Endothelial cell of umbilical vein (primary cell): ENCODE measurements around the gene CORO2B. TPM values are rescaled to one million over a fixed set of nuclear protein-coding genes. Genes with fewer than 3 reads are reported as not detected.

Experiments used
- BruUV-seq: library from RNA; stranded (reverse); fragments of 400-500 nt; replicated peaks from 2 replicates; lab custom pipeline; 2021; lab: Mats Ljungman, UMichigan
- CTCF ChIA-PET: fragments of 300-600, 350-600 bp; sonication (Branson Sonifier 250); formaldehyde crosslinking; loops from one replicate; lab custom pipeline; 2021; ENCODE audit warnings: antibody characterized with exemption, inconsistent platforms; lab: Charles Lee
- POLR2A ChIA-PET: fragments of 300-600, 350-600 bp; sonication (Branson Sonifier 250); formaldehyde crosslinking; loops from one replicate; lab custom pipeline; 2021; ENCODE audit warnings: antibody characterized with exemption, inconsistent platforms; lab: Charles Lee
- DNase-seq: peaks from one replicate; pipeline ENCODE4 v3.0.0-alpha.2; 2011; ENCODE audit warnings: low read depth, low spot score
- FAIRE-seq: peaks from 2 replicates; lab custom pipeline; 2011; peaks lifted over from hg19 to GRCh38; lab: Jason Lieb, UNC
- H2AFZ ChIP-seq: 2 replicates; pipeline ENCODE4 v1.6.0; 2012; ENCODE audit warnings: low read depth, low read length, control low read depth, inconsistent platforms
- H3K27ac ChIP-seq: 2 replicates; pipeline ENCODE4 v1.5.1; 2011; ENCODE audit warnings: low read depth, mild to moderate bottlenecking, control low read depth, low read length, moderate library complexity; ENCODE audit not compliant: insufficient read depth
- H3K27me3 ChIP-seq, 2 experiments: 2 replicates each; pipeline versions ENCODE4 v1.6.0 to v1.6.1; 2011; ENCODE audit warnings: low read length in 2 of 2, mixed read lengths in 1 of 2; ENCODE audit not compliant: control insufficient read depth in 2 of 2, insufficient read depth in 2 of 2
- H3K36me3 ChIP-seq, 2 experiments: 2 replicates in 1 of 2; 3 replicates in 1 of 2; pipeline ENCODE4 v1.5.1; 2011; ENCODE audit warnings: low read length in 2 of 2, mild to moderate bottlenecking in 1 of 2, moderate library complexity in 1 of 2; ENCODE audit not compliant: control insufficient read depth in 2 of 2, insufficient read depth in 2 of 2; ENCODE audit errors: extremely low read depth in 1 of 2
- H3K4me1 ChIP-seq: 3 replicates; pipeline ENCODE4 v1.5.1; 2011; ENCODE audit warnings: mild to moderate bottlenecking, low read length; ENCODE audit not compliant: control insufficient read depth, insufficient read depth; ENCODE audit errors: extremely low read depth
- H3K4me2 ChIP-seq: 2 replicates; pipeline ENCODE4 v1.6.1; 2011; ENCODE audit warnings: low read length, control low read depth, mixed read lengths; ENCODE audit not compliant: insufficient read depth
- H3K4me3 ChIP-seq, 3 experiments: fragments of 200-600 bp in 1 of 3; sonication (generic), shearing (Covaris generic) in 1 of 3; replicated peaks in 1 of 3; 2 replicates each; pipeline ENCODE4 v1.5.1; 2011 to 2016; ENCODE audit warnings: control low read depth in 3 of 3, low read length in 3 of 3, mild to moderate bottlenecking in 2 of 3, inconsistent platforms in 1 of 3, low read depth in 1 of 3, moderate library complexity in 1 of 3; ENCODE audit not compliant: insufficient read depth in 1 of 3
- H3K79me2 ChIP-seq: 2 replicates; pipeline ENCODE4 v1.6.0; 2012; ENCODE audit warnings: low read length, inconsistent platforms; ENCODE audit not compliant: control insufficient read depth, insufficient read depth
- H3K9ac ChIP-seq: replicated peaks from 2 replicates; pipeline ENCODE3; 2011; ENCODE audit warnings: low read length, control low read depth; ENCODE audit not compliant: insufficient read depth; ENCODE audit errors: extremely low read depth
- H3K9me1 ChIP-seq: replicated peaks from 3 replicates; pipeline ENCODE4 v1.6.0; 2011; ENCODE audit warnings: mild to moderate bottlenecking, low read length; ENCODE audit not compliant: control insufficient read depth, insufficient read depth; ENCODE audit errors: extremely low read depth
- H3K9me3 ChIP-seq: replicated peaks from 2 replicates; pipeline ENCODE4 v1.5.1; 2012; ENCODE audit warnings: low read length, inconsistent platforms; ENCODE audit not compliant: control insufficient read depth, insufficient read depth
- H4K20me1 ChIP-seq: replicated peaks from 2 replicates; pipeline ENCODE3; 2011; ENCODE audit warnings: mild to moderate bottlenecking, low read length; ENCODE audit not compliant: control insufficient read depth, insufficient read depth; ENCODE audit errors: extremely low read depth
- CTCF ChIP-seq, 2 donors: IDR thresholded peaks; 1 replicate in 1 of 2; 2 replicates in 1 of 2; pipeline ENCODE4 v1.5.1; 2011; ENCODE audit warnings: low read length in 2 of 2, mild to moderate bottlenecking in 2 of 2, moderate library complexity in 2 of 2, control low read depth in 1 of 2, inconsistent platforms in 1 of 2, low read depth in 1 of 2; ENCODE audit not compliant: insufficient read depth in 1 of 2; ENCODE audit errors: extremely low read depth in 1 of 2
- EZH2 ChIP-seq: IDR thresholded peaks from 2 replicates; pipeline ENCODE4 v1.6.1; 2012; ENCODE audit warnings: borderline replicate concordance, low read depth, mild to moderate bottlenecking, moderate library complexity, low read length, inconsistent platforms; ENCODE audit not compliant: severe bottlenecking
- FOS ChIP-seq: IDR thresholded peaks from 2 replicates; pipeline ENCODE4 v1.6.1; 2011; ENCODE audit warnings: mild to moderate bottlenecking, low read length, moderate library complexity, borderline replicate concordance; ENCODE audit not compliant: insufficient read depth
- GATA2 ChIP-seq: IDR thresholded peaks from 2 replicates; pipeline ENCODE4 v1.7.0; 2011; ENCODE audit warnings: low read depth, mild to moderate bottlenecking, moderate library complexity, mixed read lengths, low read length; ENCODE audit not compliant: insufficient read length, insufficient read depth
- JUN ChIP-seq: IDR thresholded peaks from 2 replicates; pipeline ENCODE4 v1.6.1; 2011; ENCODE audit warnings: borderline replicate concordance, low read depth; ENCODE audit not compliant: insufficient read length, insufficient read depth
- MAX ChIP-seq: IDR thresholded peaks from 2 replicates; pipeline ENCODE4 v1.6.1; 2011; ENCODE audit not compliant: insufficient read depth, insufficient read length
- MYC ChIP-seq: IDR thresholded peaks from one replicate; pipeline ENCODE4 v1.6.1; 2011; ENCODE audit warnings: mild to moderate bottlenecking, low read depth, low read length
- POLR2A ChIP-seq: IDR thresholded peaks from 2 replicates; pipeline ENCODE4 v1.6.1; 2012; ENCODE audit warnings: low read depth, mild to moderate bottlenecking, control low read depth, low read length
- POLR2AphosphoS5 ChIP-seq: IDR thresholded peaks from 2 replicates; pipeline ENCODE4 v1.6.1; 2012; ENCODE audit warnings: low read depth, mild to moderate bottlenecking, control low read depth, low read length, moderate library complexity; ENCODE audit not compliant: insufficient read depth
- dilution Hi-C: fragments of 300-500 bp; cut with MboI; formaldehyde crosslinking; loops from one replicate; pipeline ENCODE4 v1.15.0; 2019; ENCODE audit warnings: low sequenced_read_pairs; ENCODE audit not compliant: extremely low pct_ligation_motif_present
- intact Hi-C: fragments of 100-400 bp; cut with micrococcal nuclease; formaldehyde crosslinking; loops from one replicate; pipeline ENCODE4 v1.10.0; 2022
- polyA plus RNA-seq, 4 experiments: library from polyadenylated mRNA; depleted of rRNA in 3 of 4; stranded (reverse) in 3 of 4; unstranded in 1 of 4; fragments of >200 nt; gene quantifications; 2 replicates each; pipeline versions ENCODE4 v1.2.1 to v1.2.3, GENCODE V29; 2011 to 2012; ENCODE audit warnings: missing spikeins in 1 of 4
- total RNA-seq: library from RNA; stranded (reverse); gene quantifications from 2 replicates; pipeline ENCODE4 v1.2.3, GENCODE V29; 2021

CORO2B gene
- total and polyA plus RNA-seq, 2 donors (not counting 3 experiments of a cell fraction or from before 2014, with no cell fraction given) = 2.4 to 3.7 TPM

- Histone ChIP-seq H3K9me3 (no peaks in the 10 kb centered on the region), H3K9ac (no peak overlapping the region), H3K9me1 (no peaks in the 10 kb centered on the region), H3K79me2 (no peaks in the 10 kb centered on the region), H3K27me3 (peaks cover 37 to 41% of the 10 kb centered on the region in 2 experiments), H3K4me1 (no peaks in the 10 kb centered on the region), H3K36me3 (no peaks in the 10 kb centered on the region), H3K4me3 (no peak overlapping the region), H3K27ac (no peak overlapping the region), H3K4me2 (no peak overlapping the region), H2AFZ (no peak overlapping the region), H4K20me1 (no peaks in the 10 kb centered on the region)
- no peak for DNase-seq
- no TSS peak for BruUV-seq
- intact Hi-C loops (no loop called here), dilution Hi-C loops (no loop called here)
- CTCF ChIA-PET = interaction anchor here (1.0 to 1.5 kb wide), 4 partner anchors 13 to 106 kb away, joined by 3 to 5 read pairs (median 4); no protein-coding TSS in a partner anchor
- FAIRE-seq = no peak
- POLR2A ChIA-PET = no interaction called here
- TF ChIP-seq MYC (no peak), JUN (no peak), POLR2AphosphoS5 (no peak), CTCF (IDR thresholded peaks at IDR 0.05; ENCODE audit: extremely low read depth in 1 of 2, insufficient read depth in 1 of 2, low read depth in 1 of 2, low read length in 2 of 2) (no peak), POLR2A (no peak), FOS (no peak), GATA2 (no peak), EZH2 (no peak), MAX (no peak)
Measured at GRCh38 chr15:68567345-68567744, 11.4 kb upstream of the CORO2B start.
